ENCODE data around the gene ZCCHC10. TPM values are rescaled to one million over a fixed set of nuclear protein-coding genes. Genes with fewer than 3 reads are reported as not detected.
"Not testable (repeated sequence)": the region's sequence is repeated elsewhere in the genome, so short reads cannot be mapped to it uniquely, and the experiment has no call there.

ZCCHC10 gene
- total RNA-seq, 1 donor from 2014 or later, result 19.8 TPM

- DNase-seq (ENCODE audit: low read depth), result no peak
- no peaks in the 10 kb centered on the region for H3K27me3 ChIP-seq (ENCODE audit: control insufficient read depth, insufficient read depth, low read length)
- no peaks in the 10 kb centered on the region for H3K36me3 ChIP-seq (ENCODE audit: control insufficient read depth, insufficient read depth, low read length)
- no peak for TF ChIP-seq CTCF (IDR thresholded peaks at IDR 0.05; ENCODE audit: insufficient read depth, low read length, poor library complexity, severe bottlenecking)
- H3K4me3 ChIP-seq (ENCODE audit: low read depth, low read length), result no peak overlapping the region
These were observed 22.8 kb upstream of the ZCCHC10 start for GRCh38 chr5:133048993-133049725.

- Histone ChIP-seq H3K27me3 (ENCODE audit: control insufficient read depth, insufficient read depth, low read length) (no peaks in the 10 kb centered on the region), H3K4me3 (ENCODE audit: low read depth, low read length) (no peak overlapping the region), H3K36me3 (ENCODE audit: control insufficient read depth, insufficient read depth, low read length) (no peaks in the 10 kb centered on the region)
- DNase-seq (ENCODE audit: low read depth), result no peak
- no peak for TF ChIP-seq CTCF (IDR thresholded peaks at IDR 0.05; ENCODE audit: insufficient read depth, low read length, poor library complexity, severe bottlenecking)
These were observed 21.1 kb upstream of the ZCCHC10 start for GRCh38 chr5:133047404-133047803.

- not testable (repeated sequence) for H3K4me3 ChIP-seq (ENCODE audit: low read depth, low read length); H3K27me3 ChIP-seq (ENCODE audit: control insufficient read depth, insufficient read depth, low read length); H3K36me3 ChIP-seq (ENCODE audit: control insufficient read depth, insufficient read depth, low read length); DNase-seq (ENCODE audit: low read depth)
These were observed 20.2 kb upstream of the ZCCHC10 start for GRCh38 chr5:133046560-133046959.

GRCh38 chr5:133041910-133042309 is 15.6 kb upstream of the ZCCHC10 start:
- no peak for DNase-seq (ENCODE audit: low read depth)
- no peak for TF ChIP-seq CTCF (IDR thresholded peaks at IDR 0.05; ENCODE audit: insufficient read depth, low read length, poor library complexity, severe bottlenecking)
- H3K36me3 ChIP-seq (ENCODE audit: control insufficient read depth, insufficient read depth, low read length), result no peaks in the 10 kb centered on the region

GRCh38 chr5:133041157-133041784 is 14.9 kb upstream of the ZCCHC10 start:
- TF ChIP-seq CTCF (IDR thresholded peaks at IDR 0.05; ENCODE audit: insufficient read depth, low read length, poor library complexity, severe bottlenecking), result no peak
- H3K4me3 ChIP-seq (ENCODE audit: low read depth, low read length), result no peak overlapping the region
- DNase-seq (ENCODE audit: low read depth), result no peak
- H3K27me3 ChIP-seq (ENCODE audit: control insufficient read depth, insufficient read depth, low read length), result no peaks in the 10 kb centered on the region
- no peaks in the 10 kb centered on the region for H3K36me3 ChIP-seq (ENCODE audit: control insufficient read depth, insufficient read depth, low read length)

More at GRCh38 chr5:133041910-133042309, 15.6 kb upstream of the ZCCHC10 start:
- Histone ChIP-seq H3K27me3 (ENCODE audit: control insufficient read depth, insufficient read depth, low read length) (no peaks in the 10 kb centered on the region), H3K4me3 (ENCODE audit: low read depth, low read length) (no peak overlapping the region)

- not testable (repeated sequence) for H3K4me3 ChIP-seq (ENCODE audit: low read depth, low read length); H3K27me3 ChIP-seq (ENCODE audit: control insufficient read depth, insufficient read depth, low read length); DNase-seq (ENCODE audit: low read depth); H3K36me3 ChIP-seq (ENCODE audit: control insufficient read depth, insufficient read depth, low read length)
These were observed 10.3 kb upstream of the ZCCHC10 start for GRCh38 chr5:133036677-133037076.

- no peaks in the 10 kb centered on the region for H3K36me3 ChIP-seq (ENCODE audit: control insufficient read depth, insufficient read depth, low read length)
- no peak for DNase-seq (ENCODE audit: low read depth)
- no peaks in the 10 kb centered on the region for H3K27me3 ChIP-seq (ENCODE audit: control insufficient read depth, insufficient read depth, low read length)
- TF ChIP-seq CTCF (IDR thresholded peaks at IDR 0.05; ENCODE audit: insufficient read depth, low read length, poor library complexity, severe bottlenecking), result no peak
- H3K4me3 ChIP-seq (ENCODE audit: low read depth, low read length), result no peak overlapping the region
These were observed 8.9 kb upstream of the ZCCHC10 start for GRCh38 chr5:133035224-133035623.
